Dedifferentiated amniotic fluid mesenchymal stem cell (primary cell): ENCODE data around the gene CNOT10.
"Not testable (repeated sequence)": the region's sequence is repeated elsewhere in the genome, so short reads cannot be mapped to it uniquely, and the experiment has no call there.

ENCODE experiments used
- DNase-seq: peaks from one replicate; pipeline ENCODE4 v3.0.0-alpha.2; 2016; ENCODE audit errors: extremely low spot score

Gene CNOT10

GRCh38 chr3:32686713-32687112, 1.7 kb downstream of the CNOT10 start:
- no peak for DNase-seq

- DNase-seq = no peak
Measured at GRCh38 chr3:32691847-32692246, 6.9 kb downstream of the CNOT10 start.

GRCh38 chr3:32696523-32696922, 11.5 kb downstream of the CNOT10 start:
- no peak for DNase-seq

GRCh38 chr3:32698506-32698905, 13.5 kb downstream of the CNOT10 start:
- no peak for DNase-seq

GRCh38 chr3:32699429-32699828, 14.4 kb downstream of the CNOT10 start:
- no peak for DNase-seq

GRCh38 chr3:32700244-32700643, 15.3 kb downstream of the CNOT10 start:
- DNase-seq = no peak

GRCh38 chr3:32703491-32703972, 18.5 kb downstream of the CNOT10 start:
- DNase-seq = peak; percentile 83

- no peak for DNase-seq
Measured at GRCh38 chr3:32705232-32705631, 20.2 kb downstream of the CNOT10 start.

- no peak for DNase-seq
Measured at GRCh38 chr3:32706348-32707025, 21.5 kb downstream of the CNOT10 start.

- no peak for DNase-seq
Measured at GRCh38 chr3:32707026-32707370, 22.0 kb downstream of the CNOT10 start.

GRCh38 chr3:32708672-32709283, 23.8 kb downstream of the CNOT10 start:
- no peak for DNase-seq

GRCh38 chr3:32709346-32709745, 24.4 kb downstream of the CNOT10 start:
- no peak for DNase-seq

GRCh38 chr3:32712506-32713055, 27.6 kb downstream of the CNOT10 start:
- no peak for DNase-seq

- DNase-seq = no peak
Measured at GRCh38 chr3:32713181-32713580, 28.2 kb downstream of the CNOT10 start.

- no peak for DNase-seq
Measured at GRCh38 chr3:32719335-32719734, 34.3 kb downstream of the CNOT10 start.

- no peak for DNase-seq
Measured at GRCh38 chr3:32719931-32720330, 34.9 kb downstream of the CNOT10 start.

GRCh38 chr3:32725721-32726120, 40.7 kb downstream of the CNOT10 start:
- DNase-seq = no peak

- DNase-seq = peak; percentile 34
Measured at GRCh38 chr3:32733631-32734229, 48.7 kb downstream of the CNOT10 start.

GRCh38 chr3:32734756-32735155, 49.8 kb downstream of the CNOT10 start:
- DNase-seq = no peak

- not testable (repeated sequence) for DNase-seq
Measured at GRCh38 chr3:32743470-32743869, 58.5 kb downstream of the CNOT10 start.

- DNase-seq = no peak
Measured at GRCh38 chr3:32743934-32744333, 58.9 kb downstream of the CNOT10 start.

- no peak for DNase-seq
Measured at GRCh38 chr3:32751377-32751776, 66.4 kb downstream of the CNOT10 start.

GRCh38 chr3:32755761-32756160, 70.8 kb downstream of the CNOT10 start:
- no peak for DNase-seq
